OCI-LY3 (cell line): ENCODE results near the gene ACOT7.

Experiments
- H2AFZ ChIP-seq: fragments of 200-600, 300-600 bp; shearing (Covaris generic); 2 replicates; pipeline ENCODE4 v1.6.0; 2014; ENCODE audit warnings: antibody characterized with exemption, low read depth, low read length
- H3K27ac ChIP-seq: fragments of 200-600, 300-600 bp; sonication (generic); 2 replicates; pipeline ENCODE4 v1.5.1; 2014; ENCODE audit warnings: mild to moderate bottlenecking, low read length, moderate library complexity, mixed read lengths
- H3K27me3 ChIP-seq: fragments of 200-600, 300-600 bp; sonication (generic); 2 replicates; pipeline ENCODE4 v1.6.1; 2014; ENCODE audit warnings: low read depth, low read length, mixed read lengths
- H3K36me3 ChIP-seq: fragments of 200-600, 300-600 bp; sonication (generic); replicated peaks from 2 replicates; pipeline ENCODE3; 2014; ENCODE audit warnings: low read depth, low read length, mixed read lengths
- H3K4me1 ChIP-seq: fragments of 300-600, 200-600 bp; sonication (generic); 2 replicates; pipeline ENCODE4 v1.6.1; 2014; ENCODE audit warnings: low read length, mixed read lengths
- H3K4me2 ChIP-seq: fragments of 200-600, 300-600 bp; sonication (generic); 2 replicates; pipeline ENCODE4 v1.6.1; 2014; ENCODE audit warnings: low read length, mixed read lengths
- H3K4me3 ChIP-seq: fragments of 300-600, 200-600 bp; sonication (generic); 2 replicates; pipeline ENCODE4 v1.5.1; 2014; ENCODE audit warnings: antibody characterized with exemption, mild to moderate bottlenecking, low read length, moderate library complexity
- H3K79me2 ChIP-seq: fragments of 300-600, 200-600 bp; shearing (Covaris generic); 2 replicates; pipeline ENCODE4 v1.6.1; 2014; ENCODE audit warnings: mild to moderate bottlenecking, low read length, mixed read lengths
- H3K9ac ChIP-seq: fragments of 300-600, 200-600 bp; shearing (Covaris generic); 2 replicates; pipeline ENCODE4 v1.6.0; 2014; ENCODE audit warnings: mild to moderate bottlenecking, low read length, moderate library complexity
- H3K9me3 ChIP-seq: fragments of 200-600, 300-600 bp; shearing (Covaris generic); 2 replicates; pipeline ENCODE4 v1.6.1; 2014; ENCODE audit warnings: low read length, mixed read lengths; ENCODE audit not compliant: insufficient read depth
- H4K20me1 ChIP-seq: fragments of 200-600, 300-600 bp; sonication (generic); 2 replicates; pipeline ENCODE4 v1.6.1; 2016; ENCODE audit warnings: low read length, mixed read lengths; ENCODE audit not compliant: insufficient read depth
- EZH2phosphoT487 ChIP-seq: fragments of 200-600 bp; shearing (Covaris generic); IDR thresholded peaks from 2 replicates; pipeline ENCODE4 v1.6.1; 2018; ENCODE audit warnings: antibody characterized with exemption, mixed run types, low read depth
- TF ChIP-seq, protein P1 (sequence below): fragments of 200-600, 300-600 bp; sonication (generic); IDR thresholded peaks from 2 replicates; pipeline ENCODE4 v1.5.1; 2014; ENCODE audit warnings: antibody characterized with exemption, low read length, low read depth

The ACOT7 gene

DNA sequence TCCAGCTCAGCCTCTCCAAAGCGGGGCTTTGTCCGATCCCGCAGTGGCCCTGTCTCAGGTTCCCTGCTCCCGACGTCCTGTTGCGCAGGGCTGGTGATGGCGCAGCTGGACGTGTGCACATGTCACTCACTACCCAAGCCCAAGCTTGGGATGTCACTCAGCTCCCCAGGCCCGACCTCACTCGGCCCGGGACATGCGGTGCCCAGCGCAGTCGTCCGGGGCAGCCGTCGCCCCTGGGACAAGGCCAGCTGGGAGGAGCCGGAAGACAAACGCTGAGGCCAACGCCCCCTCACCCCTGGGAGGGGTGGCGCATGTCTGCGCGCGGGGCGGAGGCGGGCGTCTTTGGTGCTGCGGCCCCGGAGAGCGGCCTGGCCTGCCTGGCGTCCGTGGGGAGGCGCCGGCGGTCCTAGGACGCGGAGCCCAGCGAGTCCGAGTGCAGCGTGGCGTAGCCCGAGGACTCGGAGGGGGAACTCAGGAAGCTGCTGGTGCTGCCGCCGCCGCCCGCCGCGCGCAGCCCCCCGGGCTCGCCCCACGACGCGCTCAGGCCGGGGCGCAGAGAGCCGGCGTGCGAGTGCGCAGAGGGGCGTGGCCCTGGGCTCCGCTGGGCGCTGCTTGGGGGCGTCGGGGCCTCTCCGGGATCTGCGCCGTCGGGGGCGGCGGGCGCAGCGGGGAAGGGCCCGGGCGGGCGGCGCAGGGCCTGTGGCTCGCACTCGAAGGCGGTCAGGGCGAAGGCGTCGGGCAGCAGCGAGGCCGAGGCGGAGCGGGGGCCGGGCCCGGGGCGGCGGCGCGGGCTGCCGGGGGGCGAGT lies 144.4 kb downstream of the ACOT7 start:
- Histone ChIP-seq H3K9ac (no peak overlapping the region), H3K4me2 (no peak overlapping the region), H3K4me1 (peaks cover 4% of the 10 kb centered on the region; the same call in 1 of the 2 replicates), H3K36me3 (no peaks in the 10 kb centered on the region), H3K9me3 (no peaks in the 10 kb centered on the region), H2AFZ (no peak overlapping the region), H4K20me1 (no peaks in the 10 kb centered on the region), H3K4me3 (no peak overlapping the region), H3K27ac (no peak overlapping the region), H3K79me2 (no peaks in the 10 kb centered on the region), H3K27me3 (no peaks in the 10 kb centered on the region)
- TF ChIP-seq, protein P1, sequence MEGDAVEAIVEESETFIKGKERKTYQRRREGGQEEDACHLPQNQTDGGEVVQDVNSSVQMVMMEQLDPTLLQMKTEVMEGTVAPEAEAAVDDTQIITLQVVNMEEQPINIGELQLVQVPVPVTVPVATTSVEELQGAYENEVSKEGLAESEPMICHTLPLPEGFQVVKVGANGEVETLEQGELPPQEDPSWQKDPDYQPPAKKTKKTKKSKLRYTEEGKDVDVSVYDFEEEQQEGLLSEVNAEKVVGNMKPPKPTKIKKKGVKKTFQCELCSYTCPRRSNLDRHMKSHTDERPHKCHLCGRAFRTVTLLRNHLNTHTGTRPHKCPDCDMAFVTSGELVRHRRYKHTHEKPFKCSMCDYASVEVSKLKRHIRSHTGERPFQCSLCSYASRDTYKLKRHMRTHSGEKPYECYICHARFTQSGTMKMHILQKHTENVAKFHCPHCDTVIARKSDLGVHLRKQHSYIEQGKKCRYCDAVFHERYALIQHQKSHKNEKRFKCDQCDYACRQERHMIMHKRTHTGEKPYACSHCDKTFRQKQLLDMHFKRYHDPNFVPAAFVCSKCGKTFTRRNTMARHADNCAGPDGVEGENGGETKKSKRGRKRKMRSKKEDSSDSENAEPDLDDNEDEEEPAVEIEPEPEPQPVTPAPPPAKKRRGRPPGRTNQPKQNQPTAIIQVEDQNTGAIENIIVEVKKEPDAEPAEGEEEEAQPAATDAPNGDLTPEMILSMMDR: no peak
- TF ChIP-seq EZH2phosphoT487: no peak

DNA sequence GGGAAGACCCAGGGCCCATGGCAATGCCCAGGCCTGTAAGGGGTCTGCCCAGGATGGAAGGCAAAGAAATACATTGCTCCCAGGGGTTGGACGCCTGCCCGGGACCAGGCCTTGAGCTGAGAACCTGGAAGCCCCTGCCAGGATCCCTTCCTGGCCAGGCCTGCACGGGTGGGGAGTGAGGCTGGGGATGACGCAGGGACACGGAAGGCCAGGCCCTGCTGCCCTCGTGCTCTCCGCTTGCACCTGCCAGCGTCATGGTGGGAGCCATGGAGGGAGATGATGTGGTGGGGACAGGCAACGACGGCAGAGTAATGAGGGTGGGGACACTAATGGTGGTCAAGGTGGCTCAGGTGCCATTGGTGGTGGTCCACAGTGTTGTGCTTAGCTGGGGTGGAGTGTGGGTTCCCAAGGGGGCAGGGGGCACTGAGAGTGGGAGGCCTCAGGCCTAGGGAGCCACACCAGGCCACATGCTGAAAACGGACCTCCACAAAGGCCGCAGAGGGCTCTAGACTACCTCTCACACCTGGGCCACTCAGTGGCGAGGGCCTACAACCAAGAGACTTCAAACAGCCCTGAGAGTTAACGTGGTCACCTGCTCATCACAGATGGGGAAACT lies 145.3 kb downstream of the ACOT7 start:
- no peak overlapping the region for H3K27ac ChIP-seq
- H4K20me1 ChIP-seq: no peaks in the 10 kb centered on the region
- H3K9me3 ChIP-seq: no peaks in the 10 kb centered on the region
- peaks cover 4% of the 10 kb centered on the region; the same call in 1 of the 2 replicates for H3K4me1 ChIP-seq
- H3K27me3 ChIP-seq: no peaks in the 10 kb centered on the region
- no peaks in the 10 kb centered on the region for H3K79me2 ChIP-seq
- no peak overlapping the region for H2AFZ ChIP-seq
- H3K4me2 ChIP-seq: no peak overlapping the region
- no peak overlapping the region for H3K9ac ChIP-seq
- TF ChIP-seq EZH2phosphoT487: no peak
- TF ChIP-seq, protein P1: no peak
- no peak overlapping the region for H3K4me3 ChIP-seq
- no peaks in the 10 kb centered on the region for H3K36me3 ChIP-seq

DNA sequence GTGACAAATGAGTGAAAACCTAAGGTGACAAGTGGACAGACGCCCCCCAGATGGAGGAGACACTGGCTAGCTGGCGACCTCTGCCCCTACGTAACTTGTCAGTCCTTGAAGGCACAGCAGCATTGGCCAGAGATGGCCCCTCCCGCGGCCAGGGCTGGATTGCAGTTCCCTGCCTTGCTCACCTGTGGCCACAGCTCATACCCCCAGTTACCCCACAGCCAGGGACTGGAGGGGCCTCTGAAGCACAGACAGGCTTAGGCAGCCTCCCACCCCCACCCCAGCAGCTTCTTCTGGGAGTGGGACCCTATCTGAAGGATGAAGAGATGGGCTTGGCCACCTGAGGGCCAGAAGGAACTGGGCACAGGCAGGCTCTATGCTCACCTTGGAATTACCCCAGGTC lies 145.9 kb downstream of the ACOT7 start:
- H4K20me1 ChIP-seq: no peaks in the 10 kb centered on the region
- no peak overlapping the region for H3K4me3 ChIP-seq
- no peak overlapping the region for H3K27ac ChIP-seq
- no peaks in the 10 kb centered on the region for H3K27me3 ChIP-seq
- H3K79me2 ChIP-seq: no peaks in the 10 kb centered on the region
- H2AFZ ChIP-seq: no peak overlapping the region
- H3K9ac ChIP-seq: no peak overlapping the region
- no peak overlapping the region for H3K4me2 ChIP-seq
- peaks cover 4% of the 10 kb centered on the region; the same call in 1 of the 2 replicates for H3K4me1 ChIP-seq
- no peaks in the 10 kb centered on the region for H3K36me3 ChIP-seq
- TF ChIP-seq, protein P1: no peak
- TF ChIP-seq EZH2phosphoT487: no peak
- H3K9me3 ChIP-seq: no peaks in the 10 kb centered on the region
